ENCODE measurements around the gene FGF22. TPM values are rescaled to one million over a fixed set of nuclear protein-coding genes. Genes with fewer than 3 reads are reported as not detected.

FGF22 gene
- polyA plus RNA-seq, 1 donor from 2014 or later: 0.48 TPM

GRCh38 chr19:662962-663681, 23.4 kb downstream of the FGF22 start, which contains the start of gene RNF126:
Gene RNF126 (minus strand): TSS chr19:663214. CDS start chr19:663121, 93 bp downstream.
- Histone ChIP-seq H3K27ac (ENCODE audit: low read length) (peak within 1 kb of the TSS; percentile 74), H3K27me3 (ENCODE audit: insufficient read depth, low read depth, low read length) (no peaks in the 10 kb centered on the region), H3F3A (ENCODE audit: insufficient read depth, low read length, poor library complexity, severe bottlenecking) (no peaks in the 10 kb centered on the region), H3K4me2 (ENCODE audit: low read length) (peak within 1 kb of the TSS; percentile 65), H4K20me1 (ENCODE audit: insufficient read depth) (peaks cover 11% of the 10 kb centered on the region), H3K36me3 (ENCODE audit: insufficient read depth, low read length) (no peaks in the 10 kb centered on the region), H3K9me3 (ENCODE audit: low read length) (no peaks in the 10 kb centered on the region), H3K4me3 (ENCODE audit: low read length) (peak within 1 kb of the TSS; percentile 91), H3K79me2 (replicated peaks; ENCODE audit: insufficient read depth, low read length) (peaks cover 38% of the 10 kb centered on the region), H2AFZ (ENCODE audit: low read depth, low read length) (peak within 1 kb of the TSS; percentile 30), H3K9me2 (ENCODE audit: insufficient read depth, low read length) (no peaks in the 10 kb centered on the region), H3K9ac (ENCODE audit: low read length) (peak within 1 kb of the TSS; percentile 82)
- TF ChIP-seq RAD21 (conservative IDR thresholded peaks at IDR 0.05) (no peak), TAF1 (IDR thresholded peaks at IDR 0.05; ENCODE audit: low read depth) (no peak), EP300 (conservative IDR thresholded peaks at IDR 0.05; ENCODE audit: poor library complexity, severe bottlenecking) (peak; percentile 39), POLR2AphosphoS5 (IDR thresholded peaks at IDR 0.05) (peak; percentile 72), EZH2 (IDR thresholded peaks at IDR 0.05; ENCODE audit: borderline replicate concordance, insufficient read depth, low read length, poor library complexity, severe bottlenecking) (no peak), MXI1 (conservative IDR thresholded peaks at IDR 0.05; ENCODE audit: poor library complexity, severe bottlenecking) (peak; percentile 84), SMC3 (conservative IDR thresholded peaks at IDR 0.05; ENCODE audit: poor library complexity) (no peak), REST (IDR thresholded peaks at IDR 0.05; ENCODE audit: borderline replicate concordance) (no peak)
- TF ChIP-seq, protein P1, sequence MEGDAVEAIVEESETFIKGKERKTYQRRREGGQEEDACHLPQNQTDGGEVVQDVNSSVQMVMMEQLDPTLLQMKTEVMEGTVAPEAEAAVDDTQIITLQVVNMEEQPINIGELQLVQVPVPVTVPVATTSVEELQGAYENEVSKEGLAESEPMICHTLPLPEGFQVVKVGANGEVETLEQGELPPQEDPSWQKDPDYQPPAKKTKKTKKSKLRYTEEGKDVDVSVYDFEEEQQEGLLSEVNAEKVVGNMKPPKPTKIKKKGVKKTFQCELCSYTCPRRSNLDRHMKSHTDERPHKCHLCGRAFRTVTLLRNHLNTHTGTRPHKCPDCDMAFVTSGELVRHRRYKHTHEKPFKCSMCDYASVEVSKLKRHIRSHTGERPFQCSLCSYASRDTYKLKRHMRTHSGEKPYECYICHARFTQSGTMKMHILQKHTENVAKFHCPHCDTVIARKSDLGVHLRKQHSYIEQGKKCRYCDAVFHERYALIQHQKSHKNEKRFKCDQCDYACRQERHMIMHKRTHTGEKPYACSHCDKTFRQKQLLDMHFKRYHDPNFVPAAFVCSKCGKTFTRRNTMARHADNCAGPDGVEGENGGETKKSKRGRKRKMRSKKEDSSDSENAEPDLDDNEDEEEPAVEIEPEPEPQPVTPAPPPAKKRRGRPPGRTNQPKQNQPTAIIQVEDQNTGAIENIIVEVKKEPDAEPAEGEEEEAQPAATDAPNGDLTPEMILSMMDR (IDR thresholded peaks at IDR 0.05; ENCODE audit: poor library complexity, severe bottlenecking): no peak

- Histone ChIP-seq H3K9me3 (ENCODE audit: low read length) (no peaks in the 10 kb centered on the region), H3F3A (ENCODE audit: insufficient read depth, low read length, poor library complexity, severe bottlenecking) (no peaks in the 10 kb centered on the region), H3K79me2 (replicated peaks; ENCODE audit: insufficient read depth, low read length) (peaks cover 34% of the 10 kb centered on the region), H2AFZ (ENCODE audit: low read depth, low read length) (peak overlapping the region; percentile 30), H3K36me3 (ENCODE audit: insufficient read depth, low read length) (no peaks in the 10 kb centered on the region), H3K4me3 (ENCODE audit: low read length) (peak overlapping the region; percentile 61), H3K4me2 (ENCODE audit: low read length) (no peak overlapping the region), H3K9ac (ENCODE audit: low read length) (peak overlapping the region; percentile 54), H3K9me2 (ENCODE audit: insufficient read depth, low read length) (no peaks in the 10 kb centered on the region), H4K20me1 (ENCODE audit: insufficient read depth) (peaks cover 11% of the 10 kb centered on the region), H3K27me3 (ENCODE audit: insufficient read depth, low read depth, low read length) (no peaks in the 10 kb centered on the region), H3K27ac (ENCODE audit: low read length) (peak overlapping the region; percentile 74)
- TF ChIP-seq POLR2AphosphoS5 (IDR thresholded peaks at IDR 0.05): no peak
Measured at GRCh38 chr19:663682-664117, 24.0 kb downstream of the FGF22 start.
